IPS DF 19.7 (cell line): ENCODE results near the gene DPYSL3.
A peak's percentile ranks its signal among the peaks of the same experiment; 100 is the strongest.
"Not testable (repeated sequence)": the region's sequence is repeated elsewhere in the genome, so short reads cannot be mapped to it uniquely, and the experiment has no call there.

Experiments used
- DNase-seq: peaks from one replicate; pipeline ENCODE4 v3.0.0-alpha.2; 2013; ENCODE audit warnings: low read depth, low spot score

Gene DPYSL3

GRCh38 chr5:147509710-147510651, at the start of gene DPYSL3:
Gene DPYSL3 (minus strand): TSS chr5:147510068. CDS start chr5:147509858, 210 bp downstream.
- peak; percentile 48 for DNase-seq

DNA sequence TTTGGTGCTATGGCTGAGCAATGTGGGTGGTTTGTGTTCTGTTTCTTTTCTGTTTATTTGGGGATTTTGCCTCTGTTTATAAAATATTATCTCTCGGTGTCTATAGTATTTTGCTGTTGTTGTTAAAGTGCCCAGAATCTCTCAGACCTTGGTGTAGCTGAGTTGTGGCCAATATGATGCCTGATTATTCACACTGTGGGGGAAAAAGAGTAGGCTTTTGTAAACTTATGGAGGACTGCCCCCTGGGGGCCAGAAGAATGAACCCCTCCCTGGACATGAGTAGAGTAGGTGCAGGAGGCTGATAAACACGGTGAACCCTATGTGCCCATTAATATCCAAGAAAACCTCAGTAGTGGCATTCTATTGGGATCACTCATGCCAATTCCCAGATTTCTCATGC, 49.0 kb upstream of the DPYSL3 start:
- no peak for DNase-seq

DNA sequence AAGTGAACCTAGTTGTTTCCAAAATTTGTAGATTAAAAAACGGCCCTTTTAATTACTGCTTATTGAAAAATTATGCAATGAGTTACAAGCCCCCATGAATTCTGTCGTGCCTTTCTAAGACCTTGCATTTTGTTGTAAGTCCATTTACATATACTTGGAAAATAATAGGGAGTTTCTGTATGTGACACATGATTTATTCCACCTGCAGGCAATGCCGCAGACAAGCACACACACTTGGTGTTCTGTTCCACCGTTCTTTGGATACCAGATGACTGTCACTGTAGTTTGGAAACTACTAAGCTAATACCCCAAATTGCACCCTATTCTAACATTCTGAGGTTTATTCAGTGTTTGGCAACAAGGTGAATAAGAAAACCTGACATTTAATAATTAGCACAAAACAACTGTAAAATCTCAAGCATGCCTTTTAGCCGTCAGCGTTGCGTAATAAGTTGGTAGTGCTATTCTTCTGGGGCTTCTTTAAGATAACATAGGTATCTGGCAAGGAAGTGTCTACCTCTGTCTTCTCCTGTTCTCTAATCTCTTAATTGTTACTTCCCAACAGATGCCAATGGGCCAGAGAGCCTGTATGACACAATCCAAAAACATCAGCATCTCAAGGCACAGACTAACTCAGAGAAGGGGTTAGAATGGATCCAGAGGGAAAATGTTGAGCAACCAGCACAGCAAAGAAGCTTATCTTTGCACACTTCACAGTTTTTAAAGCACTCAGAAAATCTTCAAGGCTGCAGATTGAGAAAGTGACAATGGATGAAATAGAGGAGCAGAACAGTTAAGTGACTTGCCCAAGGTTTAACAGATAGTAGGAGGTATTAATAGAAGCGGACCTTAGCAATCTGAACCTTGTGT, 48.2 kb upstream of the DPYSL3 start:
- DNase-seq, result no peak

GRCh38 chr5:147555176-147555575, 45.3 kb upstream of the DPYSL3 start:
- no peak for DNase-seq

- DNase-seq, result no peak
These were observed 44.5 kb upstream of the DPYSL3 start for GRCh38 chr5:147554261-147554817.

GRCh38 chr5:147553817-147554216, 43.9 kb upstream of the DPYSL3 start:
- DNase-seq, result not testable (repeated sequence)

GRCh38 chr5:147552897-147553296, 43.0 kb upstream of the DPYSL3 start:
- DNase-seq, result no peak

DNA sequence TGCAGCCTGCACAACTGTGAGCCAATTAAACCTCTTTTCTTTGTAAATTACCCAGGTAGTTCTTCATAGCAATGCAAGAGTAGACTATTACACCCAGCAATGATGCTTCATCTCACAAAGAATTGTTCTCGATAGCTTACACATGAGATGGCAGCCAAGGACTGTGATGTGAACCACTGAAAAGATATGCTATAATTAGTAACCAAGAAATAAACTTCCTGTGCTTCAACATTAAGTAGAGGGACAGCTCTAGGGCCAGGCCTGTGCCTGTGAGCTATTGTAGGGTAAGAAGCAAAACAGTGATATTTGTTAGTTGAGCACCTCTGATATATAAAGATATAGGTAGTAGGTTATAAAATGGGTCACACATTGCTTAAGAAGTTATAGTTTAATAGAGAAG, 41.8 kb upstream of the DPYSL3 start:
- no peak for DNase-seq

DNA sequence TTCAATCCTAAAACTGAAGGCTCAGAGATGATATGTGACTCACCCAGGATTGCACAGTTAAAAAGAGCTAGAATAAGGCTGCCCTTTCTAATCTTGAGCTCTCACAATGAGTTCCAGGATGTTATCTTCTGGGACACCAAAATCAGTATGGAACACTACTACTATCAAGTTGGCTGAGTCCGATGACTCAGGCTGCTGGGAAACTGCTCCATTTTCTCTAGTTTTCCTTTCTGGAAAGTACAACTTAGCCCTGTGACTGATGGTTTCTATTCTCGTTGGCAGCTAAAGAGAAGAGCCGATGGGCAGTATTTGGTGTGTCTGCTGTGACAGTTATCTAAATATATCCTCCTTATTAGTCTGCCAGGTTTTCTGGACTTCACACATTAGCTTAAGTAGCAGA, 37.9 kb upstream of the DPYSL3 start:
- no peak for DNase-seq

- no peak for DNase-seq
These were observed 34.7 kb upstream of the DPYSL3 start for GRCh38 chr5:147544556-147544955.

- no peak for DNase-seq
These were observed 29.2 kb upstream of the DPYSL3 start for GRCh38 chr5:147539053-147539452.

DNA sequence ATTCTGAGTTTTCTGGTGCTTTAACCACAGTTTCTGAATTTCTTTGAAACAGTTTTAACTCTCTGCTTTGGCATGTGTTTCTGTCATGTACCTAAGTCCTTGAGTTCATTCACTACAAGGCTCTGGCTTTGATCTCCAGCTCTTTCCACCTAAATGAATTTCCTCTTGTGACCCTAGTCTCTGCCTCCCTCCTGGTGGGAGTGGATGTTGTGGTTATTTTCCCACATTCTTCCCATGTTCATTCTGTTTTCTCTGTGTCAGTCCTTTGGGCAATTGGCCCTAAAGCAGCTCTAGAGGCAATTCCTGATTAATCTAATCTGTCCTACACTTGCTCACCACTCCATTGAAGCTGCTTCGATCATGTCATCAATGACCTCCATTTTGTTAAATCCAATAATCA, 28.4 kb upstream of the DPYSL3 start:
- no peak for DNase-seq

GRCh38 chr5:147534172-147534951, 24.5 kb upstream of the DPYSL3 start:
- DNase-seq, result no peak

DNA sequence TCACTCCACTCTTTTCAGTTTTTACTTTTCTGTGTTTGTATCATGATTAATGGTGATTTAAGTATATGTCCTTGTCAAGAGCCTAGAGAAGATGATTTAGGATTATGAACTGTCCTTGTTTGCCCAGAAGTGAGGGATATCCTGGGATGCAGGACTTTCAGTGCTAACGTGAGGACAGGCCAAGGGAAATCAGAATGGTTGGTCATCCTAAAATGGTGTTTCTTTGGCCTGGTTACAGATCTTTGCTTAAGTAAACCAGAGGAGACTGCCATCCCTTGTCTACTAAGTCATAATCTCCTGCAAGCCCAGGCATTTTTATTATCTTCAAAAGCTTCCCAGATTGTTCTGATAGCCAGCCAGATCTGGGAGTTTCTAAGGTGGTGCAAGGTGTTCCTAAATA, 22.3 kb upstream of the DPYSL3 start:
- DNase-seq, result no peak

DNA sequence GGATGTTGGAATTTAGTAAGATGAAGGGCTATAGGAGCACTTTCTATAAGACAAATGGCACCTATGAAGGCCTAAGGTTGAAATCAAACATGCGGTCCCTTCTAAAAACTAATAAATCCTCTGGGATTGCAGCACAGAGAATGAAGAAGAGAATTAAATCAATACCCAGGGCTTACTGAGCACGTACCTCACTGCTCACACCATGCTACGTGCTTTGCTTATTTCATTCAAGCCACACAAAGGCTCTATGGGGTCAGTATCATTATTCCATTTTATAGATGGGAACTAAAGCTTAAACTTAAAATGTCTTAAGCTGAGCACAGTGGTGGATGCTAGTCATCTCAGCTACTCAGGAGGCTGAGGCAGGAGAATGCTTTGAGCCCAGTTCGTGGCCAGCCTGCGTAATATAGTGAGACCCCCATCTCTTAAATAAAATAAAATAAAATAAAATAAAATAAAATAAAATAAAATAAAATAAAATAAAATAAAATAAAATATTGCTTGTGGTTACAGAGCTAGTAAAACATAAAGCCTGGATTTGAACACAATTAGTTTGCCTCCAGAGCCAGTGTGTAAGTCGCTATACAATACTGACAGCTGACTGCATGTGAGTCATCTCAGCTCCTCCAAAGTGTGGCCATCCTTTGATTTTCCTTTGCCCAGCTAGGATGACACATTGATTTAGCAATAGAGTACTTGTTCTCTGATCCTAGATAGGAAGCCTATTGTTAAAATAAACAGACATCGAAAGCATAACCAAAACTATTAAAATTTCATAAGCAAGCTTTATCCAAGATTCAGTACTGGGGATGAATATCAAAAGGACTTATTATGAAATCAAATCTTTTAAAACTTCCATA, 20.9 kb upstream of the DPYSL3 start:
- DNase-seq, result no peak

- DNase-seq, result no peak
These were observed 13.2 kb upstream of the DPYSL3 start for GRCh38 chr5:147523069-147523468.

DNA sequence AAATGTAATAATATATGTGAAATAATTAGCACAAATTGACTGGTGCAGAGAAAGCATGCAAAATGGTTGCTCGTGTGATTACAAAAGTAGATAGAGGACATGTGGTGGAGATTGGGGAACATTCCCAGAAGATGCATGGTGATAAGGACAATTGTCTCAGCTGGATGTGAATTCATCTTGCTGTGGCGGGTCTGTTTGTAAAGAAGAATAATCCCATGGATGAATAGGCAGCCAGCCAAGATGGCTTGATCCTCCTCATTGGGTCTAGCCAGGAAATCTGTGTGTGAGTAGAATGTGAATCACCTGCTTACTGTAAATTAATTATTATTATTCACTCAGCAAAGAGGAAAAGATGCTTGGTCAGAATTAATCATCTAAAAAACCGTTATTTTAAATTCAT, 12.6 kb upstream of the DPYSL3 start:
- no peak for DNase-seq

DNA sequence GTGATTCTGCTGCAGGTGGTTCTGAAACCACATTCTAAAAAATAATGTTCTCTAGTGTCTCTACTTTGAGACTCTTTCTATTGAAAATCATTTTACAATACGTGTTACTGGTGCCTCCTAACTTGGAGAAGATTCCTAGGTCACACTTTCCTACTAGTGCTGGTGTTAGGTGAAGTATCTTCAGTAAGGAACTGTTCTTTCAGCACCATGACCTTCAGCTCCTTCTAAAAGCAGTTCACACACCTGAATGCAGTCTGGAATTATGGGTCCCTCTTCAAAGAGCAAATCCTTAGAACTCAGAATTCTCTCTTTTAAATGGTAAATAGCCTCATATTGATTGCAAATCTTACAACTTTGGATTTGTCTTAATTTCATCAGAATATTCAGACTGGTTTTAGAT, 10.6 kb upstream of the DPYSL3 start:
- DNase-seq, result no peak

DNA sequence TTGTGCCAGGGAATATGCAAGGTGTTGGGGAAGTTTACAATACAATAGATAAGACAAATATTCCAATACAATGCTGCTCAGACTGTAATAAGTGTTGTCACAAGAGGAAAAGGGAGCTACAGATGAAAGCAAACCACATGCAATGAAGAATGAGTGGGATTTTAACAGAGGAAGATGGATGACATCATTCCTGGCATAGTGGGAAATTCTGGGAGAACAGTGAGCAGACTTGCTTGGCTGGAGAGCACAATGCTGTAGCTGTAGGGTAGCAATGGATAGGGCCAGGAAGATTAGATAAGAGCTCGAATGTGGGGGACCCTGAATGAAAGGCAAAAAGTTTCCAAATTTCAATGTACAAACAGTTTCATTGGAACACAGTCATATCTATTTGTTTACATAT, 9.5 kb upstream of the DPYSL3 start:
- no peak for DNase-seq

DNA sequence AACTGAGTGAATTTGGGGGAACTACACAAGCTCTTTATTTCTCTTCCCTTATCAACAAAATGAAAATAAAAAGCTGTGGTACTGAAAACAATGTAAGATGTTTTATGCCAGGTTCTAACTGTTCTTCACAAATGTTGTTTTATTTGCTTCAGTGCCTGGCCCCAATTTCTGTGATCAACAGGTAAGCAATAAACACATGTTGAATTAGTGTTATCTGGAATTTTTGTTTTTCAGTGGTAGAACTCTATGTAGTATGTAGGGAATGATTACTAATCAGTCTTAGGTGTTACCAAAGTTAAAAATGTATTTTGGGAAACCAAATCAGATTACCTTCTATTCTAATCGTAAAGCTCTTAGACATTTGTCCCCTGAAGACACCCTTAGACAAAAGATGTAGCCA, 7.5 kb upstream of the DPYSL3 start:
- no peak for DNase-seq

GRCh38 chr5:147515269-147515668, 5.4 kb upstream of the DPYSL3 start:
- DNase-seq, result no peak
